Mesendoderm (in vitro differentiated cells): ENCODE results near the gene MOSPD3.
A peak's percentile ranks its signal among the peaks of the same experiment; 100 is the strongest.

Experiments used
- DNase-seq: peaks from one replicate; pipeline ENCODE4 v3.0.0; 2013
- H2AK5ac ChIP-seq: 2 replicates; pipeline ENCODE4 v1.6.1; 2013; ENCODE audit warnings: low read length, inconsistent platforms
- H2BK120ac ChIP-seq: 2 replicates; pipeline ENCODE4 v1.6.1; 2013; ENCODE audit warnings: low read depth, mild to moderate bottlenecking, low read length, moderate library complexity, mixed read lengths
- H2BK15ac ChIP-seq: replicated peaks from 2 replicates; pipeline ENCODE4 v1.6.1; 2013; ENCODE audit warnings: low read depth, mild to moderate bottlenecking, moderate library complexity
- H2BK5ac ChIP-seq: 2 replicates; pipeline ENCODE4 v1.6.1; 2013; ENCODE audit warnings: low read length, inconsistent platforms
- H3K18ac ChIP-seq: 2 replicates; pipeline ENCODE4 v1.6.1; 2013; ENCODE audit warnings: mild to moderate bottlenecking, low read length, mixed read lengths
- H3K23ac ChIP-seq: one replicate; pipeline ENCODE4 v1.6.1; 2013; ENCODE audit warnings: low read length
- H3K27ac ChIP-seq: 2 replicates; pipeline ENCODE4 v1.5.1; 2013; ENCODE audit warnings: low read depth, mild to moderate bottlenecking, inconsistent platforms, low read length, moderate library complexity
- H3K27me3 ChIP-seq: 2 replicates; pipeline ENCODE4 v1.6.1; 2013; ENCODE audit warnings: low read length, control low read depth, mild to moderate bottlenecking, inconsistent platforms; ENCODE audit not compliant: insufficient read depth, poor library complexity
- H3K36me3 ChIP-seq: 2 replicates; pipeline ENCODE4 v1.6.1; 2013; ENCODE audit warnings: low read length, inconsistent platforms; ENCODE audit not compliant: control insufficient read depth, insufficient read depth
- H3K4ac ChIP-seq: one replicate; pipeline ENCODE4 v1.6.1; 2013; ENCODE audit warnings: low read depth, mild to moderate bottlenecking, low read length, moderate library complexity
- H3K4me1 ChIP-seq: 2 replicates; pipeline ENCODE4 v1.6.1; 2013; ENCODE audit warnings: low read depth, low read length, inconsistent platforms; ENCODE audit not compliant: control insufficient read depth
- H3K4me2 ChIP-seq: 2 replicates; pipeline ENCODE4 v1.6.1; 2013; ENCODE audit warnings: low read length
- H3K4me3 ChIP-seq: 2 replicates; pipeline ENCODE4 v1.5.1; 2013; ENCODE audit warnings: mild to moderate bottlenecking, low read length
- H3K56ac ChIP-seq: one replicate; pipeline ENCODE4 v1.6.1; 2013; ENCODE audit warnings: low read length
- H3K79me1 ChIP-seq: 2 replicates; pipeline ENCODE4 v1.6.1; 2013; ENCODE audit warnings: low read length, inconsistent platforms
- H3K79me2 ChIP-seq: 2 replicates; pipeline ENCODE4 v1.6.1; 2013; ENCODE audit warnings: mild to moderate bottlenecking, low read length; ENCODE audit not compliant: control insufficient read depth, insufficient read depth
- H3K9ac ChIP-seq: 2 replicates; pipeline ENCODE4 v1.6.1; 2013; ENCODE audit warnings: low read length, inconsistent platforms
- H4K5ac ChIP-seq: one replicate; pipeline ENCODE4 v1.6.1; 2013; ENCODE audit warnings: low read length
- H4K8ac ChIP-seq: one replicate; pipeline ENCODE4 v1.6.1; 2013; ENCODE audit warnings: low read depth, mild to moderate bottlenecking, control low read depth, low read length, moderate library complexity
- WGBS: extraction: QIAGEN DNeasy Blood & Tissue Kit; methylation state at CpG from one replicate; pipeline ENCODE4 v1.1.7; 2013; ENCODE audit warnings: low lambda C conversion rate, missing lambda C conversion rate; ENCODE audit not compliant: insufficient coverage; ENCODE audit errors: extremely low coverage; 5-methylcytosine and 5-hydroxymethylcytosine counted together

Gene MOSPD3

DNA sequence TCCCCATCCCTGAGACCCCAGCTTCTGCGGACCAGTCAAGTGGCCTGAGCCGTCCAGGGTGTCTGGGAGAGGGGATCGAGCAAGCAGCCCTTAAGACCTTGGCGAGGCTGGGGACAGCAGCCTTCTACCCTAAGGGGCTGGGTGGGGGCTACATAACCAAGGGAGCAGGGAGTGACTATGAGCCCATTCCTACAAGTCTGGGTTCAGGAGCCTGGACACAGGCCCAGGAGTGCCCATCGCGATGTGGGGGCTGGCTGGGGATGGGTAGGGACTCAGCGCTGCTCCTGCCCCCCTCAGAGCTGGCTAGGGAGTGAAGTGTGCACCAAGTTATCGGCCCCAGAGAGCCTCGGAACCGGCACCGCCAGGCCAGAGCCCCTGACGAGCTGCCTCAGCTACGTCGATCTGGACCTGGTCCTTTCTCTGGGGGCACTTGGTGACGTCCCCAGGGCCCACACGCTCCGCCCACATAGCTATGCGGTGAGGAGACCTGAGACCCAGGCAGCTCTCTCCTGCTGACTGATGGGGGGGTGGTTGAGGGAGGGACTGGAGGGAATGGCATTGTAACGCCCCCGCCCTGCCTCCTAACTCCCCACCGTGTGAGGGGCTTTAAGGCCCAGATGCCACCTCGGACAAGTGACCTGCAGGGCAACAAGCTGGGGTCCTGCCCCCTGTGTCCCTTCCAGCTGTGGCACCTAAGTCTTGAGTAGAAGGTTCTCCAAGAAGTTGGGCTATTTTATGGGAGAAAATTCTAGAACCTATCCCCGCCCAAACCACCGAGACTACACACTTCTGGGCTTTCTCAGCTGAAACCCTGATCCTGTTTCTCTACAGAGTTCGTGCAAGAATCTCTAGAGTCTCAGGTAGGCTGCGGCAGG lies 41.1 kb upstream of the MOSPD3 start:
- no peak overlapping the region for H3K56ac ChIP-seq
- H3K27ac ChIP-seq: no peak overlapping the region
- H2BK120ac ChIP-seq: no peak overlapping the region
- no peaks in the 10 kb centered on the region for H3K36me3 ChIP-seq
- H3K79me1 ChIP-seq: no peaks in the 10 kb centered on the region
- H2BK15ac ChIP-seq: no peak overlapping the region
- H3K27me3 ChIP-seq: no peaks in the 10 kb centered on the region
- H2BK5ac ChIP-seq: no peak overlapping the region
- H3K4me2 ChIP-seq: no peak overlapping the region
- H3K4ac ChIP-seq: no peak overlapping the region
- peak overlapping the region; percentile 14 for H2AK5ac ChIP-seq
- no peak overlapping the region for H4K8ac ChIP-seq
- H3K23ac ChIP-seq: no peak overlapping the region
- no peak overlapping the region for H3K9ac ChIP-seq
- no CpG with 5 or more reads among the region's 26 CpGs for WGBS
- H3K79me2 ChIP-seq: no peaks in the 10 kb centered on the region
- H4K5ac ChIP-seq: no peak overlapping the region
- DNase-seq: peak; percentile 85
- H3K4me1 ChIP-seq: peaks cover 10% of the 10 kb centered on the region
- H3K18ac ChIP-seq: no peak overlapping the region
- no peak overlapping the region for H3K4me3 ChIP-seq

DNA sequence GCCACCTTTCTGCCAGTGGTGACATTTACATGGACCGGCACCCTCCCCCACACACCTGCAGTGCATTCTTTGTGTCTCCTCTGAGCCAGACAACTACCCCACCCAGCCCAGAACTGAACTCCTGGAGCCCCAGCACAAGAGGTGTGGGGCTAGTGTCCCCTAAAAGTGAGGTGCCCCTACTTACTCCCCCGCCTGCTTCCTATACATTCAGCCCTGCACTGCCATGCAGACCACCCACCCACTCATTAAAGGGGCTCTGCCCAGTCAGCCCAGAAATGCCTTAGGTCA lies 40.6 kb upstream of the MOSPD3 start:
- no peak overlapping the region for H3K4ac ChIP-seq
- H3K79me1 ChIP-seq: no peaks in the 10 kb centered on the region
- WGBS: no CpG with 5 or more reads among the region's 2 CpGs
- DNase-seq: no peak
- H3K36me3 ChIP-seq: no peaks in the 10 kb centered on the region
- H4K8ac ChIP-seq: no peak overlapping the region
- H2AK5ac ChIP-seq: no peak overlapping the region
- no peak overlapping the region for H2BK120ac ChIP-seq
- H3K4me1 ChIP-seq: peaks cover 10% of the 10 kb centered on the region
- H3K18ac ChIP-seq: no peak overlapping the region
- H4K5ac ChIP-seq: no peak overlapping the region
- H3K56ac ChIP-seq: no peak overlapping the region
- no peak overlapping the region for H3K23ac ChIP-seq
- H3K27me3 ChIP-seq: no peaks in the 10 kb centered on the region
- no peaks in the 10 kb centered on the region for H3K79me2 ChIP-seq
- H3K9ac ChIP-seq: peak overlapping the region; percentile 13
- no peak overlapping the region for H2BK5ac ChIP-seq
- H3K4me3 ChIP-seq: no peak overlapping the region
- no peak overlapping the region for H2BK15ac ChIP-seq
- no peak overlapping the region for H3K27ac ChIP-seq
- no peak overlapping the region for H3K4me2 ChIP-seq

DNA sequence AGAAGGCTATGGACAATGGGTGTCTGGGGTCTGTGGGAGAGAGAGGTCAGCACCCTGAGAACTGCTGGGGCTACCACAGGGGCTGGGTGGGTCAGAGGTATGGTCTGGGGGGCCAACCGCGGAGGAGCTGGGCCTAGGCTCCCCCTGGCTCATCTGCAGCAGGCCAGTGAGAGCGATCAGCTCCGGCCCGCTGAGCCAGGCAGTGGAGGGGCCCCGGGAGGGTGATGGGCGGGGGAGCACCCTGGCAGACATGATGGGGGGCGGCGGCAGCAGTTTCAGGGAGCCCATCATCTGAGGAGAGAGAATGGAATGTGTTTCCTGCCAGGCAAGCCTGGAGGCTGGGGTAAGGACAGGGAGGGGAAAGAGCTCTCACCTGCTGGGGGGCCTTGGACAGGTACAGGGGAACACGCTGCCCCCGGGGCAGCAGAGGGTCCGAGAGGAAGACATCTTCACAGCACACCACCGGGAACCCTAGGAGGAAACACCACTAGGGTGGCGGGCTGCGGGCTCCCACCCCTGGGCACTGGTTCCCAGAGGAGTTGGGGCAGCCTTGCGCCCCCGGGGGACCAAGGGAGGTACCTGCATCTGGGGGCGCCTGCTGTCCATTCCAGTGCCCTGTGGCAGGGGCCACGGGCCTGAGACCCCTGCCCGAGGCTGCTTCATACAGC lies 39.9 kb upstream of the MOSPD3 start:
- no peak for DNase-seq
- Histone ChIP-seq H3K4me3 (no peak overlapping the region), H2BK15ac (no peak overlapping the region), H3K18ac (no peak overlapping the region), H3K79me2 (no peaks in the 10 kb centered on the region), H3K79me1 (no peaks in the 10 kb centered on the region), H3K4ac (no peak overlapping the region), H3K56ac (peak overlapping the region; percentile 15), H3K4me2 (no peak overlapping the region), H3K27me3 (no peaks in the 10 kb centered on the region), H4K8ac (no peak overlapping the region), H2BK120ac (no peak overlapping the region), H3K9ac (no peak overlapping the region), H3K36me3 (no peaks in the 10 kb centered on the region), H3K23ac (no peak overlapping the region), H3K27ac (no peak overlapping the region), H2AK5ac (no peak overlapping the region), H4K5ac (no peak overlapping the region), H2BK5ac (no peak overlapping the region), H3K4me1 (peaks cover 10% of the 10 kb centered on the region)
- WGBS: no CpG with 5 or more reads among the region's 20 CpGs

DNA sequence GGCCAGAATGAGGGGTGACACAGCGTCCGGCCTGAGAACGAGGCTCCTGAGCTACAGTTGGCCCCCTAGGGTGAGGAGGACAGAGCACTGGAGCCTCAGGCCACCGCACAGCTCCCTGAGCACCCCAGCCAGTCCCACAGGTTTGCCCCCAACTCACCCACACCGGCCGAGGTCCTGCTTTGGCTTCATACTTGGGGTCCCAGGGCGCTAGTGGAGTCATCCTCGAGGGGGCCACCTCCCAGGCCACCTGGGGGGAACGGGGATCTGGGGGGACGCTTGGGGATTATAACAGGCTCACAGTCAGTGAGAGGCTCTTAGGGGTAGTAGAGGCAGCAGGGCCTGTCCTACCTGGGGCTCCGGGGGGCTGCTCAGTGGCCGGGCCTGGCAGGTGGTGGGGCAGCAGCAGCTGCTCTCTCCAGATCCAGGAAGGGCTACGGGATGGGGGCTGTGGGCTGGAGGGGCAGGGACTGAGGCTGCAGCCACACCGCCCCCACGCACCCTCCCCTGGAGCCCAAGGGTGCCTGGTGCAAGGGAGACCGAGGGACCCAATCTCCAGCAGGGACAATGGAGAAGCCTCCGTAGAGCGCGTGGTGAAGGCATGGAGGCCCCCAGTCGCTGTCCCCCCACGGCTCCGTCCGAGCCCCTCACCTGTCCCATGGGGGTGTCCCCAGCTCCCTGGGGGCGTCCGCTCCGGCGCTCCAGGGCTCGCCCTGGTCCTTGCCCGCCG lies 39.2 kb upstream of the MOSPD3 start:
- H3K27me3 ChIP-seq: no peaks in the 10 kb centered on the region
- no peak overlapping the region for H3K27ac ChIP-seq
- WGBS: no CpG with 5 or more reads among the region's 30 CpGs
- no peak overlapping the region for H3K4ac ChIP-seq
- H3K4me2 ChIP-seq: no peak overlapping the region
- H2BK120ac ChIP-seq: no peak overlapping the region
- no peak overlapping the region for H2BK5ac ChIP-seq
- H3K23ac ChIP-seq: no peak overlapping the region
- no peak overlapping the region for H4K8ac ChIP-seq
- H3K79me1 ChIP-seq: no peaks in the 10 kb centered on the region
- no peak for DNase-seq
- H3K18ac ChIP-seq: no peak overlapping the region
- no peak overlapping the region for H2BK15ac ChIP-seq
- no peaks in the 10 kb centered on the region for H3K79me2 ChIP-seq
- no peak overlapping the region for H3K4me3 ChIP-seq
- peaks cover 10% of the 10 kb centered on the region for H3K4me1 ChIP-seq
- H4K5ac ChIP-seq: no peak overlapping the region
- H3K56ac ChIP-seq: no peak overlapping the region
- H3K36me3 ChIP-seq: no peaks in the 10 kb centered on the region
- no peak overlapping the region for H3K9ac ChIP-seq
- no peak overlapping the region for H2AK5ac ChIP-seq

DNA sequence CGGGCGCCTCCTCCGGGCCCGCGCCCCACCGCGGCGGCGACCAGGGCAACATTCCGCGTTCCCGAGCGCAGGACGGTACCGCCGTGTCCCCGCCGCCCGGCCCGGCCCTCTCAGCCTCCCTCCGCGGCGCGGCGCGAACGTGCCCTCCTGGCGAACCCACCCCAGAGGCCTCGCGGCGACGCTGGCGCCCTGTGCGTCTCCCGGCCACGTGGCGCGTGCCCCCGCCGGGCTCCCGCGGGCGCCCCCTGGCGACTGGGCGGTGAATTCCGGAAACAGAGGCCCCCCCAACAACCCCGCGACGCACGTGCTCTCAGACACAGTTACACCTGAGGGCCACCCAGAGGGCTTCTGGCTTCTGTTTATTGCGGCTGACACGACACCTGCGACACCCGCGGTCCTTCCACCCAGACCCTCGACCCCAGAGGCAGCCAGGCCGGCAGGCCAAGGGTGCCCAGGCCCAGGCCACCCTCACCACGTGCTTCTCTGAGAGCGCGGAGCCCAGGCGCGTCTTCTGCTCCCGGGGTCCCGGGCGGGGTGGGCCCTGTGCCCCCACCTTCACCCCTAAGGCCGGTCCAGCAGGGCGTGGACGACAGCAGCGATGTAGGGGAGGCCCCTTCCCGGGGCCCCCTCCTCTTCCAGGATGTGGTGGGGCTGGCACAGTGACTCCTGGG lies 38.5 kb upstream of the MOSPD3 start, which contains the start of gene SAP25:
Gene SAP25, minus strand, starts transcription at position 210 of the 671 bp plus-strand sequence. Its CDS starts 158 bp downstream, at position 52.
- no peak within 1 kb of the TSS for H3K4me2 ChIP-seq
- H2AK5ac ChIP-seq: no peak within 1 kb of the TSS
- H3K56ac ChIP-seq: no peak within 1 kb of the TSS
- H2BK15ac ChIP-seq: no peak within 1 kb of the TSS
- no peaks in the 10 kb centered on the region for H3K27me3 ChIP-seq
- H3K27ac ChIP-seq: no peak within 1 kb of the TSS
- H3K4me1 ChIP-seq: peaks cover 10% of the 10 kb centered on the region
- no peaks in the 10 kb centered on the region for H3K79me2 ChIP-seq
- no peak within 1 kb of the TSS for H2BK120ac ChIP-seq
- no peak within 1 kb of the TSS for H4K8ac ChIP-seq
- no peak within 1 kb of the TSS for H3K4ac ChIP-seq
- H3K4me3 ChIP-seq: no peak within 1 kb of the TSS
- no peaks in the 10 kb centered on the region for H3K36me3 ChIP-seq
- WGBS: no CpG with 5 or more reads among the region's 70 CpGs
- H3K79me1 ChIP-seq: no peaks in the 10 kb centered on the region
- no peak within 1 kb of the TSS for H4K5ac ChIP-seq
- H2BK5ac ChIP-seq: no peak within 1 kb of the TSS
- no peak within 1 kb of the TSS for H3K23ac ChIP-seq
- H3K9ac ChIP-seq: no peak within 1 kb of the TSS
- H3K18ac ChIP-seq: no peak within 1 kb of the TSS
- no peak for DNase-seq
